Transverse colon (tissue), 4 donors: Measurements from ENCODE around the gene ADPRS. TPM values are rescaled to one million over a fixed set of nuclear protein-coding genes. Genes with fewer than 3 reads are reported as not detected.
A peak's percentile ranks its signal among the peaks of the same experiment; 100 is the strongest.

Experiments used
- DNase-seq: peaks from one replicate; pipeline ENCODE4 v3.0.0-alpha.2; 2019
- H3K27ac ChIP-seq, 4 donors: fragments of 200-600 bp; sonication (generic); 2 replicates each; pipeline ENCODE4 v1.5.1; 2016 to 2018; ENCODE audit warnings: inconsistent platforms in 4 of 4
- H3K27me3 ChIP-seq: fragments of 200-600 bp; sonication (generic); 2 replicates; pipeline ENCODE4 v1.5.1; 2017; ENCODE audit warnings: inconsistent platforms
- H3K36me3 ChIP-seq, 4 donors: fragments of 200-600 bp; sonication (generic); 2 replicates each; pipeline ENCODE4 v1.5.1; 2017 to 2019; ENCODE audit warnings: inconsistent platforms in 4 of 4
- H3K4me1 ChIP-seq, 4 donors: fragments of 200-600 bp; sonication (generic); 2 replicates each; pipeline ENCODE4 v1.5.1; 2017 to 2020; ENCODE audit warnings: inconsistent platforms in 4 of 4
- H3K4me3 ChIP-seq, 4 donors: fragments of 200-600 bp; sonication (generic); 1 replicate in 1 of 4; 2 replicates in 3 of 4; pipeline versions ENCODE4 v1.5.1 to v1.6.1; 2017 to 2019; ENCODE audit warnings: inconsistent platforms in 4 of 4
- H3K9me3 ChIP-seq, 2 donors: fragments of 200-600 bp; sonication (generic); 2 replicates each; pipeline ENCODE4 v1.5.1; 2017 to 2019; ENCODE audit warnings: inconsistent platforms in 2 of 2
- EP300 ChIP-seq: sonication (generic); formaldehyde crosslinking; IDR thresholded peaks from one replicate; pipeline ENCODE4 v1.6.1; 2017; ENCODE audit warnings: antibody characterized with exemption, low read depth
- POLR2A ChIP-seq: fragments of 450-650 bp; IDR thresholded peaks from one replicate; pipeline ENCODE4 v1.6.1; 2016; ENCODE audit warnings: antibody characterized with exemption, mild to moderate bottlenecking, moderate library complexity
- POLR2AphosphoS5 ChIP-seq, 3 donors: sonication (generic); formaldehyde crosslinking; IDR thresholded peaks; one replicate each; pipeline ENCODE4 v1.6.1; 2016; ENCODE audit warnings: antibody characterized with exemption in 3 of 3
- WGBS, 2 donors: methylation state at CpG; one replicate each; pipeline ENCODE4 v1.1.5; 2018; ENCODE audit warnings: low coverage in 1 of 2; 5-methylcytosine and 5-hydroxymethylcytosine counted together
- in situ Hi-C, 4 donors: fragments of 200-750 bp; cut with MboI; loops; one replicate each; pipeline versions ENCODE4 v1.15.0 to v1.15.1; 2017; ENCODE audit warnings: low sequenced_read_pairs in 3 of 4, low pct_ligation_motif_present in 1 of 4, low pct_unique_long_range_greater_than_20kb in 1 of 4
- intact Hi-C: fragments of 100-400 bp; cut with DNase I; formaldehyde crosslinking; loops from one replicate; pipeline ENCODE4 v1.15.1; 2023; ENCODE audit warnings: low total_unique reads
- total RNA-seq, 4 donors: library from RNA; depleted of rRNA; stranded (reverse); fragments of >200 nt; gene quantifications; one replicate each; pipeline ENCODE4 v1.1.0, GENCODE V29; 2016
- TF ChIP-seq, protein P1 (sequence below), 5 experiments: fragments of 200-600 bp in 3 of 5; fragments of 450-650 bp in 2 of 5; sonication (generic) in 3 of 5; IDR thresholded peaks; 1 replicate in 2 of 5; 2 replicates in 3 of 5; pipeline ENCODE4 v1.5.1; 2016 to 2017; ENCODE audit warnings: antibody characterized with exemption in 5 of 5, inconsistent platforms in 3 of 5, mild to moderate bottlenecking in 2 of 5, moderate library complexity in 1 of 5

The ADPRS gene
- total RNA-seq, 4 donors from 2014 or later: 18.3 to 41.8 (median 28.6) TPM

DNA sequence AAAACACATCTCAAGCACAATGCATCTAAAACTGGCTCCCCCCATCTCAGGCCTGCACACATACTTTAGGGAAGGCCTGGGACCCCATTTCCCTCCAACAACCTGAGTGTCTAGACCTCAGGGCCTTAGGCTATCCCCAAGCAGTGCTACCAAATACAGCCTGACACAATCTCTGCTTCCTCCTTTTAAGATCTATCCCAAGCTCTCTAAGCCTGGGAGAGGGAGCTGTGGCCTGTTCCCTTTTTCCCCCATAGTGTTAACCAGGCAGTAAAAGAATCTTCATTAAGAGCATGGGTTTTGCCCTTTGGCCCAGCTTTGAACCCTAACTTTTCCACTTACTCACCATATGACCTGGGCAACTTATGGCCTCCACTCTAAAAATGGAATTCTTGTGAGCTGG is 47.1 kb downstream of the ADPRS start:
- peaks cover 0 to 22% (median 8%) of the 10 kb centered on the region in 4 donors for H3K36me3 ChIP-seq
- no peak for TF ChIP-seq POLR2AphosphoS5 (IDR thresholded peaks at IDR 0.05)
- no peak for TF ChIP-seq POLR2A
- TF ChIP-seq EP300: no peak
- TF ChIP-seq, protein P1, sequence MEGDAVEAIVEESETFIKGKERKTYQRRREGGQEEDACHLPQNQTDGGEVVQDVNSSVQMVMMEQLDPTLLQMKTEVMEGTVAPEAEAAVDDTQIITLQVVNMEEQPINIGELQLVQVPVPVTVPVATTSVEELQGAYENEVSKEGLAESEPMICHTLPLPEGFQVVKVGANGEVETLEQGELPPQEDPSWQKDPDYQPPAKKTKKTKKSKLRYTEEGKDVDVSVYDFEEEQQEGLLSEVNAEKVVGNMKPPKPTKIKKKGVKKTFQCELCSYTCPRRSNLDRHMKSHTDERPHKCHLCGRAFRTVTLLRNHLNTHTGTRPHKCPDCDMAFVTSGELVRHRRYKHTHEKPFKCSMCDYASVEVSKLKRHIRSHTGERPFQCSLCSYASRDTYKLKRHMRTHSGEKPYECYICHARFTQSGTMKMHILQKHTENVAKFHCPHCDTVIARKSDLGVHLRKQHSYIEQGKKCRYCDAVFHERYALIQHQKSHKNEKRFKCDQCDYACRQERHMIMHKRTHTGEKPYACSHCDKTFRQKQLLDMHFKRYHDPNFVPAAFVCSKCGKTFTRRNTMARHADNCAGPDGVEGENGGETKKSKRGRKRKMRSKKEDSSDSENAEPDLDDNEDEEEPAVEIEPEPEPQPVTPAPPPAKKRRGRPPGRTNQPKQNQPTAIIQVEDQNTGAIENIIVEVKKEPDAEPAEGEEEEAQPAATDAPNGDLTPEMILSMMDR (IDR thresholded peaks at IDR 0.05): no peak
- H3K27me3 ChIP-seq: no peaks in the 10 kb centered on the region
- peaks cover 0 to 41% (median 16%) of the 10 kb centered on the region in 4 donors for H3K4me1 ChIP-seq
- intact Hi-C loops: loop anchor here (2.0 kb wide), 1 partner anchor 37 kb away; no protein-coding TSS in a partner anchor
- in situ Hi-C loops: no loop called here
- H3K9me3 ChIP-seq: no peaks in the 10 kb centered on the region
- peak overlapping the region; percentile 48 to 70 (median 62) for H3K27ac ChIP-seq
- no peak overlapping the region for H3K4me3 ChIP-seq
- no peak for DNase-seq

DNA sequence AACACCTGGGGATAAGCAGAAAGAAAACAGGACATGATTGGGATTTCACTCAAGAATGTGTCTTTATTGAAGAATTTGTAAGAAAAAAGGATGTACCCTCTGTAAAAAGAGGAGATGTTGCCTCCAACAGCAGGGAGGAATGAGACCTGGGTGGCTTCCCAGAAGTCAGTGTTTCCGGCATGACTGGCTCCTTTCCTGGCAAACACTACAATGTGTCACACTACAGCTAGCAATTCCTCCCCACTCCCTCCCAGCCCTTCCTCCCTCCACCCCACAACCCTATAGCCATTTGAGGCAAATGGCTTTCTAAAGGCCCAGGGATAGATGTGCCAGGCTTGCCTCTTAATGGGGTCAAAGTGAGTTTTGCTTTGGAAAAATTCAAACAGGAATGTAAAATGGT is 47.8 kb downstream of the ADPRS start:
- H3K36me3 ChIP-seq: peaks cover 0 to 22% (median 8%) of the 10 kb centered on the region in 4 donors
- H3K4me3 ChIP-seq: no peak overlapping the region
- H3K4me1 ChIP-seq: peaks cover 0 to 43% (median 16%) of the 10 kb centered on the region in 4 donors
- no peaks in the 10 kb centered on the region for H3K27me3 ChIP-seq
- in situ Hi-C loops (no loop called here), intact Hi-C loops (no loop called here)
- 0 to 63% methylated on average over 1 of the region's 1 CpG for WGBS, 2 donors
- H3K27ac ChIP-seq: peak overlapping the region; percentile 48 to 70 (median 62)
- no peak for DNase-seq
- TF ChIP-seq POLR2AphosphoS5 (IDR thresholded peaks at IDR 0.05): peak in 1 of 3 donors; percentile 46
- TF ChIP-seq, protein P1 (IDR thresholded peaks at IDR 0.05): no peak
- TF ChIP-seq EP300: peak; percentile 32
- no peak for TF ChIP-seq POLR2A
- H3K9me3 ChIP-seq: no peaks in the 10 kb centered on the region

DNA sequence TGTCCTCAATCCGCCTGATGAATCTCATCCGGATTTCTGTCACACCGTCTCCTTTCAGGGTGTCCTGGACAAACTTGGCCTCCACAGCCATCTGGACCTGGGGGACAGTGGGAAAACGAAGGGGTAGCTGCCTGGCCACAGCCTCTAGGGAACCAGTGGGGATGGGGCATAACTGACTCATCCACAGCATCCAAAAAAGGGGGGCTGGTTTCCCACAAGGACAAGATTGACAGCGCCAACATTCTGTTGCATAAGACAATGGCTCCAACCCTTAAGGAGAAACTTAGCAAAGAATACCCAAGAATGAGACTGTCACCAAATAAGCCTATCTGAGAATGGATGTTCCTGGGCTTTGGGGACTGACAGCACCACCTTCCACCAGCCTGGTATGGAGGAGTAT is 48.5 kb downstream of the ADPRS start:
- in situ Hi-C loops: no loop called here
- Histone ChIP-seq H3K36me3 (peaks cover 0 to 22% (median 8%) of the 10 kb centered on the region in 4 donors), H3K4me3 (no peak overlapping the region), H3K27me3 (no peaks in the 10 kb centered on the region), H3K27ac (peak overlapping the region; percentile 48 to 70 (median 62)), H3K9me3 (no peaks in the 10 kb centered on the region), H3K4me1 (peaks cover 4 to 49% (median 20%) of the 10 kb centered on the region in 4 donors)
- intact Hi-C loops: no loop called here
- no peak for DNase-seq
- TF ChIP-seq POLR2A: no peak
- TF ChIP-seq POLR2AphosphoS5 (IDR thresholded peaks at IDR 0.05): no peak
- TF ChIP-seq, protein P1 (IDR thresholded peaks at IDR 0.05): no peak
- TF ChIP-seq EP300: no peak
- 60 to 68% methylated on average over 3 to 5 of the region's 5 CpGs for WGBS, 2 donors

DNA sequence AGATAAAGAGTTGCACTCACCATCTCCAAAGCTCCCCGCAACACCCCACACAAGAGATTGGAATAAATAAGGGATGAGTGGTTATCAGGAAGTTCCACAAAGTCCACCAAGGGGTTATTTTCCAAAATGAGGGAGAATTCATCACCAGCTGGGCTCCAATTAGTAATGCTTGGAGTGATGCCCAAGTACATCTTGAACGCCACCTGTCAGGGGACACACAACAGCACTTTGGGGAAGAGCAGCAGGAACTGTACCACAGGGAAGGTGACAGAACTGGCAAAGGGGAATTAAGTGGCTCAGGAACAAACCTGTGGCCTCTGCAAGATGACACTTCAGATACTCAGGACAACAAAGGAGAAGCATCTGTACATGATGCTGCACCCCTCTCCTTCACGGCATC is 49.1 kb downstream of the ADPRS start:
- 67 to 87% methylated on average over 1 to 3 of the region's 3 CpGs for WGBS, 2 donors
- DNase-seq: no peak
- Histone ChIP-seq H3K4me1 (peaks cover 6 to 55% (median 23%) of the 10 kb centered on the region in 4 donors), H3K27me3 (no peaks in the 10 kb centered on the region), H3K36me3 (peaks cover 0 to 22% (median 8%) of the 10 kb centered on the region in 4 donors), H3K4me3 (no peak overlapping the region), H3K27ac (peak overlapping the region in 1 of 4 donors; percentile 48), H3K9me3 (no peaks in the 10 kb centered on the region)
- in situ Hi-C loops (no loop called here), intact Hi-C loops (no loop called here)
- TF ChIP-seq, protein P1 (IDR thresholded peaks at IDR 0.05): no peak
- TF ChIP-seq POLR2AphosphoS5 (IDR thresholded peaks at IDR 0.05) (no peak), POLR2A (no peak), EP300 (no peak)
